ENCODE results near the gene ADCY4.

The ADCY4 gene

GRCh38 chr14:24271134-24271833, 63.6 kb downstream of the ADCY4 start, which contains the start of gene RABGGTA:
Gene RABGGTA (minus strand): TSS chr14:24271597. CDS start chr14:24271115, 482 bp downstream.
- peak; percentile 95 for DNase-seq

- no peak for DNase-seq
Observed at GRCh38 chr14:24270537-24271133, 64.2 kb downstream of the ADCY4 start.

- no peak for DNase-seq
Observed at GRCh38 chr14:24269910-24270536, 64.8 kb downstream of the ADCY4 start.

GRCh38 chr14:24269368-24269767, 65.5 kb downstream of the ADCY4 start:
- no peak for DNase-seq
